Lung (tissue), 12 donors: Measurements from ENCODE around the gene SAMD4A. TPM values are rescaled to one million over a fixed set of nuclear protein-coding genes. Genes with fewer than 3 reads are reported as not detected.

Experiments
- ATAC-seq: fragments of 200-7000 bp; cut with Tn5 transposase; one replicate; pipeline ENCODE4 v1.9.1; 2020; ENCODE audit warnings: moderate number of reproducible peaks; ENCODE audit not compliant: insufficient read depth, low FRiP score
- DNase-seq, 3 donors: peaks; one replicate each; pipeline ENCODE4 v3.0.0-alpha.2; 2013 to 2017
- H3K27ac ChIP-seq, 2 donors: one replicate each; pipeline ENCODE4 v1.5.1; 2013; ENCODE audit warnings: mild to moderate bottlenecking in 2 of 2, moderate library complexity in 2 of 2, control low read depth in 1 of 2, inconsistent platforms in 1 of 2, low read depth in 1 of 2, low read length in 1 of 2
- H3K27me3 ChIP-seq, 3 donors: one replicate each; pipeline ENCODE4 v1.5.1; 2013; ENCODE audit warnings: low read length in 2 of 3; ENCODE audit not compliant: control insufficient read depth in 3 of 3, insufficient read depth in 3 of 3
- H3K36me3 ChIP-seq, 4 donors: one replicate each; pipeline ENCODE4 v1.5.1; 2013; ENCODE audit warnings: low read length in 4 of 4, mild to moderate bottlenecking in 1 of 4, moderate library complexity in 1 of 4; ENCODE audit not compliant: control insufficient read depth in 4 of 4, insufficient read depth in 4 of 4
- H3K4me1 ChIP-seq, 5 donors: one replicate each; pipeline ENCODE4 v1.5.1; 2013; ENCODE audit warnings: low read length in 5 of 5, mild to moderate bottlenecking in 2 of 5, moderate library complexity in 1 of 5; ENCODE audit not compliant: control insufficient read depth in 5 of 5, insufficient read depth in 5 of 5
- H3K4me3 ChIP-seq: one replicate; pipeline ENCODE4 v1.5.1; 2013; ENCODE audit warnings: mild to moderate bottlenecking, control low read depth, moderate library complexity
- H3K9ac ChIP-seq, 2 donors: one replicate each; pipeline ENCODE4 v1.5.1; 2013; ENCODE audit warnings: low read length in 2 of 2, control low read depth in 1 of 2; ENCODE audit not compliant: insufficient read depth in 1 of 2
- H3K9me3 ChIP-seq, 4 donors: one replicate each; pipeline ENCODE4 v1.5.1; 2013; ENCODE audit warnings: low read length in 3 of 4, mild to moderate bottlenecking in 1 of 4, moderate library complexity in 1 of 4; ENCODE audit not compliant: control insufficient read depth in 4 of 4, insufficient read depth in 3 of 4
- WGBS, 2 donors: extraction: QIAGEN DNeasy Blood & Tissue Kit; methylation state at CpG; one replicate each; pipeline ENCODE4 v1.1.7; 2013; 5-methylcytosine and 5-hydroxymethylcytosine counted together
- polyA plus RNA-seq, 2 donors: library from polyadenylated mRNA; stranded (reverse); fragments of 200-250 nt; gene quantifications; one replicate each; pipeline ENCODE4 v1.2.1, GENCODE V29; 2013
- total RNA-seq, 2 donors: library from RNA; depleted of rRNA in 1 of 2; stranded (reverse); fragments of >200 nt in 1 of 2; gene quantifications; one replicate each; pipeline ENCODE4 v1.2.1, GENCODE V29; 2014 to 2021
- TF ChIP-seq, protein P1 (sequence below): IDR thresholded peaks from 2 replicates; pipeline ENCODE4 v1.5.1; 2012; ENCODE audit warnings: mild to moderate bottlenecking; ENCODE audit errors: control extremely low read depth, extremely low read depth
- donor health status: control.
- donor health status: control.
- donor health status: Bipolar disorder and iron deficiency.
- donor health status: healthy.
- donor health status: DM: yes; HTN: yes; CAD: no.

SAMD4A gene
- total and polyA plus RNA-seq, 4 donors, result 5.8 to 26.6 (median 16.2) TPM

DNA sequence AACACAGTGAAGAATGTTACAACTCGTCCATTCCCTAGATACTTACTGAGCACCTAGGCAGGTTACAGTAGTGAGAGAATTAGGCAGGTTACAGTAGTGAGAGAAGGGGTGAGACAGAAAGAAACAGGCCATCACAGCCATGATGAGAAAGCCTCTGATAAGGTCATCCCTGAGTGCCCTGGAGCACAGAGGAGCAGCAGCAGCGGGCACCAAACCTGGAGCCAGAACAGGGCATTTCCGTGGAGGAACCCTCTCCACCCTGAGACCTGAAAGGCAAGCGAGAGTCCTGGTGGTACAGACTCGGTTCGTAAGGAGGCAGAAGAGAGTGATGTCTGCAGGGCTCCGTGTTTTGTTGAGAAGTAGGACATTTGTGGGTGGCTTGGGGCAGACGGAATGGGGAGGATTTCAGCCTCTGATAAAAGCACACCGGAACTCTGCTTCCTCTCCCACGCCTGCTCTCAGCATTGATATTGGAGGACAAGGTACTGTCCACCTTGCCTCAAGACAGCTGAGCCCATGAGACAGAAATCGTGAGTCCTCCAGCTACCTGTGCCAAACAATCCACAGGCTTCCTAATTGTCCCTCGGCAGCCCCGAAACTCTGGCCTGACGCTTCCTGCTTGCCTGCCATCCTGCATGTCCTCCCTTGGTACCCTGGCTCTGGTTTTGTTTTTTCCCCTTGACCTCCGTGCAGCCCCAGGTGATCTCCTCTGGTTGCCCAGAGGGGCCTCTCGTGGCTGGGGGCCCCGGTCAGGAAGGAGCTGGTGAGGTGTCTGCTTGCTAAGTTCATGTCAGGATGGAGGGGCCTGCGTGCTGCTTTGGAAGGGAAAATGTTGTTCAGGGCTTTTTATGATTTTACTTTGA is 199.6 kb downstream of the SAMD4A start:
- TF ChIP-seq, protein P1, sequence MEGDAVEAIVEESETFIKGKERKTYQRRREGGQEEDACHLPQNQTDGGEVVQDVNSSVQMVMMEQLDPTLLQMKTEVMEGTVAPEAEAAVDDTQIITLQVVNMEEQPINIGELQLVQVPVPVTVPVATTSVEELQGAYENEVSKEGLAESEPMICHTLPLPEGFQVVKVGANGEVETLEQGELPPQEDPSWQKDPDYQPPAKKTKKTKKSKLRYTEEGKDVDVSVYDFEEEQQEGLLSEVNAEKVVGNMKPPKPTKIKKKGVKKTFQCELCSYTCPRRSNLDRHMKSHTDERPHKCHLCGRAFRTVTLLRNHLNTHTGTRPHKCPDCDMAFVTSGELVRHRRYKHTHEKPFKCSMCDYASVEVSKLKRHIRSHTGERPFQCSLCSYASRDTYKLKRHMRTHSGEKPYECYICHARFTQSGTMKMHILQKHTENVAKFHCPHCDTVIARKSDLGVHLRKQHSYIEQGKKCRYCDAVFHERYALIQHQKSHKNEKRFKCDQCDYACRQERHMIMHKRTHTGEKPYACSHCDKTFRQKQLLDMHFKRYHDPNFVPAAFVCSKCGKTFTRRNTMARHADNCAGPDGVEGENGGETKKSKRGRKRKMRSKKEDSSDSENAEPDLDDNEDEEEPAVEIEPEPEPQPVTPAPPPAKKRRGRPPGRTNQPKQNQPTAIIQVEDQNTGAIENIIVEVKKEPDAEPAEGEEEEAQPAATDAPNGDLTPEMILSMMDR, result no peak
- ATAC-seq (no peak), DNase-seq (no peak)
- Histone ChIP-seq H3K4me1 (no peaks in the 10 kb centered on the region), H3K27me3 (no peaks in the 10 kb centered on the region), H3K27ac (peak overlapping the region in 1 of 2 donors; percentile 55), H3K4me3 (no peak overlapping the region), H3K36me3 (peaks cover under 1 to 17% (median 4%) of the 10 kb centered on the region in 4 donors), H3K9me3 (no peaks in the 10 kb centered on the region), H3K9ac (no peak overlapping the region)
- WGBS, 2 donors, result 58 to 78% methylated on average over 18 of the region's 18 CpGs

DNA sequence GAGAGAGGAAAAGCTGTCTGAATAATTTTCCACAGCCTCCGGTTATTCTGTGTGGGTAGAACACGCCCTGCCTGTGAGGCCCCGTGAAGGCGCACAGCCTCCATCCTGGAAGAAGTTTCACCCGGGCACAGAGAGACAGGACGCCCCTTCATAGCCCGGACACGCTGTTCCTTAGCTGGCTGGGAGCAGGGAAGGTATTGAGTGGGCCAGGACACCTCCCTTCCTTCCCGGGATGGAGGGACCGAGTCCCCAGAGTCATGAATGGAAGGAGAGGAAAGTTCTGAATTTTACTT is 200.2 kb downstream of the SAMD4A start:
- DNase-seq (no peak), ATAC-seq (no peak)
- H3K4me1 ChIP-seq, result no peaks in the 10 kb centered on the region
- 84 to 89% methylated on average over 10 of the region's 10 CpGs for WGBS, 2 donors
- TF ChIP-seq, protein P1, result no peak
- H3K9ac ChIP-seq, result no peak overlapping the region
- no peaks in the 10 kb centered on the region for H3K9me3 ChIP-seq
- H3K4me3 ChIP-seq, result no peak overlapping the region
- H3K27me3 ChIP-seq, result no peaks in the 10 kb centered on the region
- H3K27ac ChIP-seq, result peak overlapping the region in 1 of 2 donors; percentile 27
- H3K36me3 ChIP-seq, result peaks cover 0 to 13% (median 4%) of the 10 kb centered on the region in 4 donors

GRCh38 chr14:54767450-54767849 is 200.5 kb downstream of the SAMD4A start:
- peak overlapping the region in 1 of 2 donors; percentile 27 for H3K27ac ChIP-seq
- no peaks in the 10 kb centered on the region for H3K9me3 ChIP-seq
- no peak for DNase-seq
- H3K9ac ChIP-seq, result no peak overlapping the region
- peaks cover 0 to 13% (median 4%) of the 10 kb centered on the region in 4 donors for H3K36me3 ChIP-seq
- H3K4me1 ChIP-seq, result no peaks in the 10 kb centered on the region
- WGBS, 2 donors, result 93 to 94% methylated on average over 3 of the region's 3 CpGs
- no peak for ATAC-seq
- TF ChIP-seq, protein P1, result no peak
- H3K27me3 ChIP-seq, result no peaks in the 10 kb centered on the region
- no peak overlapping the region for H3K4me3 ChIP-seq
